A172 (cell line): ENCODE data around the gene MYH10. TPM values are rescaled to one million over a fixed set of nuclear protein-coding genes. Genes with fewer than 3 reads are reported as not detected.

Experiments
- DNase-seq: peaks from one replicate; pipeline ENCODE4 v3.0.0-alpha.2; 2015; ENCODE audit warnings: low spot score
- total RNA-seq: library from RNA; depleted of rRNA; stranded (reverse); fragments of >200 nt; shearing (Covaris generic); gene quantifications from 2 replicates; pipeline ENCODE4 v1.2.3, GENCODE V29; 2014

MYH10 gene
- total RNA-seq, 1 experiment from 2014 or later = 72.1 TPM

DNA sequence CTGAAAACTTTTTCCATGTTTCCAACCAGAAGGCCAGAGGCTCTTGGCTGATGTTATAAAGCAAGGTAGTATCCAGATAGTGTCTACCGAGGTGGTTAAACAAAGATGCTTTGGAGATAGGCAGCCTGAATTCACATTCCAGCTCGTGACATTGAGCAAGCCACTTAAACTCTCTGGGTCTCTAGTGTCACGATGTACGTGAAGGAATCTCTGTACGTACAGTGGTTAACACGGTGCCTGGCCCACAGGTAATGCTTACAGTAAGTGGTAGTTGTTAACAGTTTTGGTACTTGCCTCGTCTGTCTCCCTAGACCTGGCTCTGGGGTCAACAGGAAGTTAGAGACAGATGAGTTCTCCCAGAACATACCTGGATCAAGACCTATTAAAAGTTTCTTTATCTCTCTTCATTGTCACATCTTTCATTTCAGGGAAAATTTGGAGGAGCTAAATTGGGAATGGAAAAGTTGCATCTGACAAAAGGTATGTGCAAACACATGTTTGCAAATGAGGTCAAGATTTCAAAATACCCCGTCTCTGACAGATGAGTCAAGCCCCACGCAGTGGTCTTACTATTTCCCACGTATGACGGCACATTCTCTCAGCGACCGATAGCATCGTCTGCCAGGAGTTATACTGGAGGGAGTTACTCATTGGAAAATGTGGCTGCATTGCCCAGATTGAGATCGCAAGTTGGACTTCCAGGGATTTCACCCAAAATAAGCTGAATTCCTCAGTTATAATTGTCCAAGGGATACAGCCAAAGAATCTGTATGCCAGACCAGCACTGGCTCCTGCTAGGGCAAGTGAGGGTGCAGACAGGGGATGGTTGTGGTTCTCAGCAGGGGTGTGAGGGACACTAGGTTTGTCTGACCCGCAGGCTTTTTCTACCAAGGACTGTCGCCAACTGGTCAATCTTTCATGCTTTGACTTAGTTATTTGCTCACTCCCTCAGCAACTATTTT is 18.9 kb upstream of the MYH10 start:
- no peak for DNase-seq

DNA sequence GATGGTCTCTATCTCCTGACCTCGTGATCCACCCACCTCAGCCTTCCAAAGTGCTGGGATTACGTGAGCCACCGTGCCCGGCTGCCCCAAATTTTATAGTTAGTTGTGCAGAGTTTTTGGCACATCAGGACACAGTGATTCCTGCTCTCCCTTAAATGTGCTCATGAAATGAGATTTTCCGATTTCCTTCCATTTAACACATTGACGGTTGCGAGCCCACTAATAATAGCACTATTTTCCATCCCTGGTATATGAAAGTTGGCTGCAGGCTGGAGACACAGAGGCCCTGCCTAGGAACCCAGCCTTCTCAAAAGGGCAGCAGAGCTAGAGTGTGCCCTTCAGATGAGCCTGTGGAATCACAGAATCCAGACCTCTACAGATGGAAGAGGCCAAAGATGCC is 17.4 kb upstream of the MYH10 start:
- DNase-seq = no peak

- DNase-seq = no peak
These were observed 16.7 kb upstream of the MYH10 start for GRCh38 chr17:8647202-8647601.

DNA sequence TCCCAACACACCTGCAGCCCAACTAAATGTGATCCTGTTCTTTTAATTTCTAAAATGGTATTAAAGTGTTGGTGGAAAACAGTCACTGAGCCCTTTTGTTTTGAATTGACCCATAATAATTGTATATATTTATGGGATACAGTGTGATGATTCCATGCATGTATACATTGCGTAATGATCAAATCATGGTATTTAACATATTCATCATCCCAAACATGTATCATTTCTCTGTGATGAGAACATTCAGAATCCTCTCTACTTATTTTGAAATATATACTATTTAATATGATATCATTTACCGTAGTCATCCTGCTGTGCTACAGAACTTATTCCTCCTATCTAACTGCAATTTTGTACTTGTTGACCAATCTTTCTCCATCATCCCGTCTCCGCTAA is 14.0 kb upstream of the MYH10 start:
- DNase-seq = no peak

DNA sequence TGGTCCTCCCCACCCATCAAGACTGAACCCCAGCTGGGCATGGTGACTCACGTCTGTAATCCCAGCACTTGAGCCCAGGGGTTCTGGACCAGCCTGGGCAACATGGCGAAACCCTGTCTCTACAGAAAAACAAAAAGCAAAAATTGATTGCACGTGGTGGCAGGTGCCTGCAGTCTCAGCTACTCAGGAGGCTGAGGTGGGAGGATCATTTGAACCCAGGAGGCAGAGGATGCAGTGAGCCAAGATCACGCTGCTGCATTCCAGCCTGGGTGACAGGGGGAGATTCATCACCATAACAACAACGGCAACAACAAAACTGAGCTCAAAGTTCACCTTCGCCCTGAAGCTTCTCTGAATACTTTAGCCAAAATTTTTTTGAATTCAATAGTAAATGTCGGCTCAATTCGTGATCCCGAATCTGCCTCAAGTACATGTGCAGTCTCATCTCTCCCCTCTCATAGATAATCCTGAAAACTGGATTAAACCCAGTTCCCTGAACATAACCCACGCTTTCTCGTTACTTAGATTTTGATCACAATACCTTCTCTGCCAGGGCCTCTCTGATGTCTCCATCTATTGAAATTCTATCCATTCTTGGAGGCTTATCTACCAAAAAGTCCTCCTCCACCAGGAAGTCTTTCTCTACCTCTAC is 13.5 kb upstream of the MYH10 start:
- DNase-seq = no peak

GRCh38 chr17:8639709-8640108 is 9.2 kb upstream of the MYH10 start:
- DNase-seq = no peak

DNA sequence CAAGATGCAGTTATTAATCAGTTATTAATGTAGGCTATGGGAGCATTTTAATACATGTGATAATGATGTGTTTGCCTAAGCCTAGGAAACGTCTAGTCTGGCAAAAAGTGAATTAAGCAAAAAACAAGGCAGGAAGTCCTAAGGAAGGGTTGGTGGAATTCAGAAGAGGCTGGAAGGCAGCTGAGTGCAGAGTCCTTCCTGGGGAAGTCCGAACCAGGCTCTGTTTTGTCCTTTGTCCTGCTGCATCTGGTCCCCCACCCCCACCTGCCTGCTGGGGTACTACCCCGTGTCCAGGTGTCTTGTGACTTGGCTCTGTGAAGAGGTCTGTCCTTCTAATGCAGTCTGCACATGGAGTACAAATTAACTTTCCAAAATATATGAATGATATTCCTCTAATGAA is 1.5 kb upstream of the MYH10 start:
- no peak for DNase-seq

DNA sequence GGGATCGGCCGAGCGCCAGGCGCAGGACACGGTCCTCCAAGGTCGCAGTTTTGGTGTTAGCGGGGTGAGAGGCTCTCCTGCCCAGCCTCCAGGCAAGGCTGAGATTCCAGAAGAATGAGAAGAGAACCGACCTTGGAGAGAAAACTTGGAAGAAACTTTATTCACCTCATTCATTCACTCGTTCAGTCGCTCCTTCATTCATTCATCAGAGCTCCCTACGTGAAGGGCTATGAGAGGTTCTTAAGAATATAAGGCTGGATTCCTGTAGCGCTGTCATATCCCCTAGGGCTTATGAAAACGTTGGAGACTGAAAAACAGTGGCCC is 991 bp upstream of the MYH10 start:
- DNase-seq = no peak

- DNase-seq = peak; percentile 99
These were observed 453 bp upstream of the MYH10 start for GRCh38 chr17:8630802-8631553.

DNA sequence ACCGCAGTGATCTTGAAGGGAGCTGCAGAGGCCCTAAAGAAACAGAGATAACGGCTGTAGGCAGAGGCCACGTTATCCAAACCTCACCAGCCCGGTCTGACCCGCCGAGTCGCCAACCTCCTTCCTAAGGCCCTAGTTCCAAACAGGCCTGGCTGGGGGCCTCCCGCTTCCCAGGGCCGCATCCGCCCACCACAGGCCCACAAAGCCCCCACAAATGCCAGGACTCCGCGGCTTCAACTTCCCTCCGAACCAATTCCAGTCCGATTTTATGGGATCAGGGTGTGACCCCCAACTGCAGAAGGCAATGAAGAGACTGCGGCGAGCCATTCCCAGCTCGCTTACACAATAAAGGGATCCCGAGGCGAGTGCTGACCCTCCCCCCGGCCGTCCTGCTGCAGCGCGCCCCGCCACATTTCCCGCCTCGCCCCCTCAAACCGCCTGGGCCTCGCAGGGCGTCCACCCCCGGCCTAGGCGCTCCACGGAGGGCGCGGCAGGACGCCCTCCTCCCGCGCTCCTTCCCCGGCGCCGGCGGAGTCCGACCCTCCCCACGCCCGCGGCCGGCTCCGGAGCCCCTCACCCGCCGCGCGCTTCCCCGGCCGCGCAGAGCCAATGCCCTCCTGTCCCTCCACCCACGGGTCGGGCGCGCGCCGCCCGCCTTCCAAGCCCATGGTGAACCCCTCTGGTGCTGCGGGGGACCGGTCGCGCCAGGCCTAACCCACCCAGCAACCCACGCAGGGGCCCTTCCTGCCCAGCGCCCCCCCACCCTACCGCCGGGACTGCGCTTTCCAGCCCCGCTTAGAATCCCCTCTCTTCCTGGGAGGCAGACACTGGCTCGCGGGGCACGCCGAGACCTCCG is 926 bp downstream of the MYH10 start:
- no peak for DNase-seq

DNA sequence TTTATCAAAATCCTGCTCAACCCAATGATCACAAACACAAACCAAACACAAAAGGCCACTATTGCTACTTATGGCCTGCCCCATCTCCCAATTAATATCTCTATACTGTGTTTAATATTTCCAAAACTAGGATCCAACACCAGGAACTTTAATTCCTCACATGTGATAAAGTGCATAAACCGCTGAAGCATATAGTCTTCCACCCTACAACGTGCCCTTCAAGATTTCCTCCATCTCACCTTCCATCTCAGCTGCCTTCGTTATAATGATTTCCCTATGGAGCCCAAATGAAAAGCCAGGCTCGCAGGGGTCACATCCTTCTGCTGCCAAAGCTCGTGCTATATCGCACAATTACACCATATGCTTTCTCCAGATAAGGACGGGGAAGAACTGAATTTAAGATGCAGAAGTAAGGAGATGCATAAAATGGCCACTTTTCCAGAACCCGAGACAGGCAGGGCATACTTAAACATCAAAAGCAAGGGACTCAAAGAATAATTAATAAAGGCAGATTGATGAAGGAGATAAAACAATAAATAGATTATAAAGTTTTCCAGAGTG is 1.8 kb downstream of the MYH10 start:
- no peak for DNase-seq

GRCh38 chr17:8628172-8628571 is 2.4 kb downstream of the MYH10 start:
- no peak for DNase-seq

DNA sequence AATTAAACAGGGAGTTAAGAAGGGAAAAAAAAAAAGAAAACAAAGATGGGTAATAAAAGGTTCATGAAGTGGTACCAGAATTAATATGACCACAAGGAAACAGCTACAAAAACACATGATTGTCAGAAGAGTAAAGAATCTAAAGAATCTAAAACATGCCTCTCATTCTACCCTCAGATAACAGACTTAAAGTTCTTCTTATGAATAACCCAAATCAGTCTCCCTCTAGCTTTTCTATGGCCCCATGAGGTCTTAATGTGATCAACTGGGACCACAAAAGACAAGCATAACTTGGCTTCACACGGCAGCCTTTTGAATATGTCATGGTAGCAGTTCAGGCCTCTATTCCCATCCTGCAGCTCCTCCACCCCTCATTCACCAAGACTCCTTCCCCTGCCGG is 6.9 kb downstream of the MYH10 start:
- DNase-seq = no peak

DNA sequence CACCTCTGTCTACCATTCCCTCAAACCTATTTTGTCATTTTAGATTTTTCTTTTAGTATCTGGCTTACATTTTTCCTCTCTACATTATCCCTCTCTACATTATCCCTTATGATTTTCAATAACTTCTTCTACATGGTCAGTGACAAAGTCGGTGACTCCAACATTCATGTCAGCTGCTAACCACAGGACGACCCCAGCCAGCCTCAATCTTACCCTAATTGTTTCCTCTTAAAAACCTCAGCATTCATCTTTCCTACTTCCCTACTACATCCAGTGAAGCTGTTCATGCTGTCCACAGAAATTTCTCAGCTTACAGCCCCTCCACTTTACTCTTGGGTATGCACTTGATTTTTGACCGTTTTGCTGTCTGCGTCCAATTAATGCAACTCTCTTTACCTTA is 8.3 kb downstream of the MYH10 start:
- DNase-seq = no peak

DNA sequence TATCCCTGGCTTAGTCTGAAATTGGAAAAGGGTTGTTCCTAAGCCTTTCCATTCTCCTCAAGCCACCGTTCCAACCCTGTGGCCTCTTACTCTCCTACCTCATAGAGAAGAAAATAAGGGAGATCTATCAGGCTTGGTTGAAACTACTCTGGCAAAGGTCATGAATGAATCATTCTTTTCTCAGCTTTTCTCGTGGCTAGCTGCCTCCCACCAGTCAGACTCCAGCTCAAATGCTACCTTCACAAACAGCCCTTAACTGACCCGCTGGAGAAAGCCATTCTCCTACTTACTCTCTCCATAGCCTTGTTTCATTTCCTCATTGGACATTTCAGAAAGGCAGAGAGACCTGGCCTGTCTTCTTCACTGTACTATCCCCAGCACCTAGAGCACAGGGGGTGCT is 8.9 kb downstream of the MYH10 start:
- DNase-seq = no peak

- no peak for DNase-seq
These were observed 11.2 kb downstream of the MYH10 start for GRCh38 chr17:8619294-8619693.

- no peak for DNase-seq
These were observed 11.7 kb downstream of the MYH10 start for GRCh38 chr17:8618825-8619224.

DNA sequence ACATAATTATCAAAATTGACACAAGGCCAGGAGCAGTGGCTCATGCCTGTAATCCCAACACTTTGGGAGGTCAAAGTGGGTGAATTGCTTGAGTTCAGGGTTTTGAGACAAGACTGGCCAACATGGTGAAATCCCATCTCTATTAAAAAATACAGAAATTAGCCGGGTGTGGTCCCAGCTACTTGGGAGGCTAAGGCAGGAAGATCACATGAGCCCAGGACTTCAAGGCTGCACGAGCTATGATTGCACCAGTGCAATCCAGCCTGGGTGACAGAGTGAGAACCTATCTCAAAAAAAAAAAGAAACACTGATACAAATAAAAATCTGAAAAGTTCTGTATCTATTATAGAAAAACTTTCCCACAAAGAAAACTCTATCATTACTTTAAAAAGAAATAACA is 15.5 kb downstream of the MYH10 start:
- no peak for DNase-seq

- peak; percentile 28 for DNase-seq
These were observed 18.8 kb downstream of the MYH10 start for GRCh38 chr17:8611619-8612298.

DNA sequence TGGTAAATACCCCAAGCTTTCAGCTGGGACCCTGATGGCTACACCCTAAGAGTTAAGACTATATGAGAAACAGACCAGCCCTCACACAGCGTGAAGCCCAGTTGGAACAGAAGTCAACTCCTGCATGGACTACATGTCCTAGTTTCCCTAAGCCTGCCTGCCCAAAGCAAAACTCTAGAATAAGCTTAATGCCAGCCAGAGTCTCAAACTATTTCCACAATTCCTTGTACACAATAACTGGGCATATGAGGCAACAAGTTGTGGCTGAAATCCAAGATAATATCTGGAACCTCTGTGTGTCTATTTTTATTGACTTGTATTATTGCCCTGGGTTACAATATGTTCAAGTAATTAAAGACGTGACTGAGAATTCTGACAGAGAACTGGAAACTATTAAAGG is 19.4 kb downstream of the MYH10 start:
- DNase-seq = no peak

GRCh38 chr17:8610558-8610957 is 20.0 kb downstream of the MYH10 start:
- no peak for DNase-seq
